ENCODE data around the gene MCF2L2.

Gene MCF2L2

DNA sequence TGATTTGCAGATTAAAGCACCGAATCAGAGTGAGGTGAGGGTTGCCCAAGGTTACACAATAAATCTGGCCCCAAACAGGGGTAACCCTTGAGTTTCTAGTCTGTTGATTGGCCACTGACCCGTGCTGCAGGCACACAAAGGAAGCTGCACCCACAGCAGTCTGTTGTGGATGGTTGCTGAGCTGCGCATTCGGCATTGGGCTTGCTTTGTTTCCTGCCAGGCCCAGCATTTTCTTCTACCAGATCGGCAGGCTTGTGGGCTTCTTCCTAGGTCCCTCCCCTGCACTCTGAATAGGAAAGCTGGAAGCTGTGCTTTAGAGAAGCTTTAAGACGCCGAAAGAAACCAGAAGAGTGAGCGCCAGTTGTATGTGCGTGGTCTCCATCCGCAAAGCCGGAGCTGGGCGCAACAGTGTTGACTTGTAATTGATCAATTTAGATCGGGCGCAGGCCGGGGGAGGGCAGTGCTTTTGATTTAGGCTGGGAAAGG, 163.2 kb downstream of the MCF2L2 start:
- Histone ChIP-seq H3K27ac (peak overlapping the region; percentile 88), H3K4me3 (peak overlapping the region; percentile 69), H3K9ac (ENCODE audit: insufficient read length) (peak overlapping the region; percentile 29), H3K9me3 (ENCODE audit: low read depth, low read length) (no peaks in the 10 kb centered on the region), H3K36me3 (ENCODE audit: insufficient read depth, low read length) (peaks cover 10% of the 10 kb centered on the region)
- TF ChIP-seq POLR2AphosphoS5 (IDR thresholded peaks at IDR 0.05; ENCODE audit: borderline replicate concordance, low read depth, low read length), result no peak
- no peak for TF ChIP-seq FOXP2 (optimal IDR thresholded peaks at IDR 0.05; ENCODE audit: control extremely low read depth, extremely low read length, insufficient read depth)
- TF ChIP-seq EZH2 (IDR thresholded peaks at IDR 0.05), result no peak
- no peak for DNase-seq (ENCODE audit: low read depth, low spot score)

DNA sequence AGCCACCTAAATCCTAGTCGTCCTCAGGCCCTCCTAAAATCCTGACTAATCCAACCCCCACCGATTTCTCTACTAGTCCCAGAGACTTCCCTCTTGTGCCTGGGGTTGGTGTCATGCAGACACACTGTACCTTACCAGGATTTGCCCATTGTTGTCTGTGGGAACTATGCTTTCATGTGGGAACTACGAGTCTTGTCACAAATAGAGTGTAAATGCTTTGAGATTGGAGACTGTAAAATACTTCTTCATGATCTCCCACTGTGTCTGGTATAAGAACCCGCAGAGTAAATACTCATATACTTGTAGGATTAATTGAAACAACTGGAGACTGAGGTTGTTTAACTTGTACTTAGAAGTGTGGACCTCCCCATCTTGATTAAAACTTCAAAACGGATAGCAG, 164.2 kb downstream of the MCF2L2 start:
- Histone ChIP-seq H3K9me3 (ENCODE audit: low read depth, low read length) (no peaks in the 10 kb centered on the region), H3K9ac (ENCODE audit: insufficient read length) (peak overlapping the region; percentile 29), H3K36me3 (ENCODE audit: insufficient read depth, low read length) (peaks cover 3% of the 10 kb centered on the region), H3K4me3 (peak overlapping the region; percentile 69), H3K27ac (peak overlapping the region; percentile 88)
- TF ChIP-seq FOXP2 (optimal IDR thresholded peaks at IDR 0.05; ENCODE audit: control extremely low read depth, extremely low read length, insufficient read depth) (no peak), POLR2AphosphoS5 (IDR thresholded peaks at IDR 0.05; ENCODE audit: borderline replicate concordance, low read depth, low read length) (no peak), EZH2 (IDR thresholded peaks at IDR 0.05) (no peak)
- no peak for DNase-seq (ENCODE audit: low read depth, low spot score)

DNA sequence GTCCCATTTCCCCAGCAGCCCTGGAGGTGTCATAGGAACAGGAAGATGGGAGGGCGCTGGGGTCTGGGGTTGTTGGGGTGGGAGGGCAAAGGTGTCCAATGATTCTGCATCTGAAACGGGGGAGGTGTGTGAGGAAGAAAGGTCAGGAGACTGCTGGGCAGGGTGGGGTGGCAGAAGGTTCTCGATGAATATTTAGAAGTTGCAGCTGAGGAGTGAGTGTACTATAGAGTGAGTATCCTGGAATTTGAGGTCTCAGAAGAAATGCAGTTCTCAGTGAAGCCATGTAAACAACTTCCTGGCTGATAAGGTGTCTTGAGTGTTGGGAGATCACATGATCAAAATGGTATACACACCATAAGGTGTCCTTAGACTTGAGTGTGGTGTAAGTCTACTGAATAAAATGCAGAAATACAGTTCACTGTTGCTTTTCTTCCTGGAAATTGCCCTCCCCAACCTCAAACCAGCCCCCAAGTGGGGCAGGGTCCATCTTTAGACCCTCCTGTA, 165.5 kb downstream of the MCF2L2 start:
- H3K4me3 ChIP-seq, result no peak overlapping the region
- peaks cover 8% of the 10 kb centered on the region; the same call in 1 of the 2 replicates for H3K36me3 ChIP-seq (ENCODE audit: insufficient read depth, low read length)
- DNase-seq (ENCODE audit: low read depth, low spot score), result no peak
- H3K27ac ChIP-seq, result peak overlapping the region; percentile 4; the same call in 1 of the 2 replicates
- H3K9ac ChIP-seq (ENCODE audit: insufficient read length), result no peak overlapping the region
- TF ChIP-seq POLR2AphosphoS5 (IDR thresholded peaks at IDR 0.05; ENCODE audit: borderline replicate concordance, low read depth, low read length) (no peak), EZH2 (IDR thresholded peaks at IDR 0.05) (no peak), FOXP2 (optimal IDR thresholded peaks at IDR 0.05; ENCODE audit: control extremely low read depth, extremely low read length, insufficient read depth) (no peak)
- H3K9me3 ChIP-seq (ENCODE audit: low read depth, low read length), result no peaks in the 10 kb centered on the region

DNA sequence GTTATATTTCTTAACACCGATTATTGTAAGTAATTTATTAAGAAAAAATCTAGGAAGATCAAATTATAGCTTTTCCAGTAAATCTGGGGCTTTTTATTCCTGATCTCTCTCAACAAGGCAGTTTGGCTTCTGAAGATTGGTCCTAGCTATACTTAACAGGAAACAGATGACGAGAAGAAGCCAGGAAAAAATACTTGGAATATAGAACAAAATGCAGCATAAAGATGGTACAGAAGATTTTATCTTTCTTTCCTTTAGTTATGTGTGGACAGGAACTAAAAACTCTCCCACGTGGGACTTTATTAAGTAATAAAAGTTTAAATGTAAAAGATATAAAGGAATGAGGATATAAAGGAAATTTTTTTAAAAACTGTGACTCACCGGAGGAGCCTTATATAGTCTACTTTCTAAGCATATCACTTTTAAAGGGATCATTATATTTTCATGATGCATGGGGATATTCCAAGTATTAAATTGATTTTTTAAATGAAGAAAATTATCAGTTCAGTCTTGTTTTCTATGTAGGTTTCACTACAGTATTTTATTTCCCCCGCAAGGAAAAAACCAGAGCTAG, 167.2 kb downstream of the MCF2L2 start:
- H3K36me3 ChIP-seq (ENCODE audit: insufficient read depth, low read length), result peaks cover 8% of the 10 kb centered on the region; the same call in 1 of the 2 replicates
- H3K27ac ChIP-seq, result peak overlapping the region; percentile 92
- TF ChIP-seq EZH2 (IDR thresholded peaks at IDR 0.05) (no peak), POLR2AphosphoS5 (IDR thresholded peaks at IDR 0.05; ENCODE audit: borderline replicate concordance, low read depth, low read length) (no peak), FOXP2 (optimal IDR thresholded peaks at IDR 0.05; ENCODE audit: control extremely low read depth, extremely low read length, insufficient read depth) (no peak)
- H3K9ac ChIP-seq (ENCODE audit: insufficient read length), result peak overlapping the region; percentile 35
- no peak for DNase-seq (ENCODE audit: low read depth, low spot score)
- no peaks in the 10 kb centered on the region for H3K9me3 ChIP-seq (ENCODE audit: low read depth, low read length)
- H3K4me3 ChIP-seq, result peak overlapping the region; percentile 58

DNA sequence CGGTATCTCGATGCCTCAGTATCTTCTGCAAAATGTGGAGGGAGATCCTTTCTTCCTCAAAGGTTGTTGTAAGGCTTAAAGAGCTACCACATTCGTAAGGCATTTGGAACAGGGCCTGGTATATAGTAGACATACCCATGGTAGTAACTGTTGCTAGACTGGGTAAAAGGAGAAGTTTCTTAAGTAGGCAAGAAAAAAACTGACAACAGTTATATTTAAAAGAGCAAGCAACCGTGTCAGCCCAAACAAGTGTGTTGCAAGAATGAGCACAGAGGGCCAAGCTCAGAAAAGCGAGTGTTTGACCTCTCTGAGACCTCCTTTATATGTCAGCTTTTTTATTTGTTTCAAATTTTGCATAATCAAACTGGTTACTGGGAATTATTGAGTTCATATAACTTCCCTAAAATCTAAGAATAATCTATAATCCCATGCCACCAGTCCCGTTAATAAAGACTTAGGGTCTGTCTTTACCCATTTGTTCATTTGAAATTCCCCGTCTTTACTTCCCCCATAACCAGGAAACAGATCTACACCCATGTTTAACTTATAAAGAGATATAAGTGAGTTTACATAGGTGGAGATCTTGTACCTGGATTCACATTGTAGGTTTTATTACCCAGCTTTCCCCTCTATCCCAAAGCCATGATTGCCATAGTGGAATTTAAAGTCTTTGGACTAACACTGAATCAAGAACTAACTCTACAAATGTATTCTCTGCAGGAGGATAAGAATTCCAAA, 168.1 kb downstream of the MCF2L2 start:
- H3K36me3 ChIP-seq (ENCODE audit: insufficient read depth, low read length), result peaks cover 8% of the 10 kb centered on the region; the same call in 1 of the 2 replicates
- peak overlapping the region; percentile 92 for H3K27ac ChIP-seq
- H3K9me3 ChIP-seq (ENCODE audit: low read depth, low read length), result no peaks in the 10 kb centered on the region
- no peak for DNase-seq (ENCODE audit: low read depth, low spot score)
- H3K4me3 ChIP-seq, result peak overlapping the region; percentile 58
- TF ChIP-seq EZH2 (IDR thresholded peaks at IDR 0.05) (no peak), FOXP2 (optimal IDR thresholded peaks at IDR 0.05; ENCODE audit: control extremely low read depth, extremely low read length, insufficient read depth) (no peak), POLR2AphosphoS5 (IDR thresholded peaks at IDR 0.05; ENCODE audit: borderline replicate concordance, low read depth, low read length) (no peak)
- H3K9ac ChIP-seq (ENCODE audit: insufficient read length), result peak overlapping the region; percentile 35

DNA sequence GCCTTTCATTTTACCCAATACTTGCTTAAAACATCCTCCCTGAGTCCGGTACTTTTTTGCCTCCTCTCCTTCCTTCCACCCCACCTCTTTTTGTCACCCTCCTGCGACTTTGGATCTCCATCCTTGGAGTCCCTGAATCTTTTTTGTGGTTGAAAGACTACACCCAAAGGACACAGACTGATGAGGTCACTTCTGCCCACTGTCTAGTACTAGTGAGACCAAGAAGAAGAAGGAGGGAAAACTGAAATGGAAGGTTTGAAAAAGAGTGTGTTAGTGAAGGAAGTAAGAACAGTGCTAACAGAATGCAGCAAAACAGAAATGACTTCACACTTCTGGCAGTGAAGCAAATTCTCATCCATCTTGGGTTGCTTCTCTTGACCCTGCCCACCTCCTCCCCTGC, 168.8 kb downstream of the MCF2L2 start:
- Histone ChIP-seq H3K27ac (0 out of 2 replicates have a peak overlapping the region, but pooled peaks have one; percentile 92), H3K9ac (ENCODE audit: insufficient read length) (no peak overlapping the region), H3K4me3 (no peak overlapping the region), H3K9me3 (ENCODE audit: low read depth, low read length) (no peaks in the 10 kb centered on the region), H3K36me3 (ENCODE audit: insufficient read depth, low read length) (peaks cover 8% of the 10 kb centered on the region; the same call in 1 of the 2 replicates)
- TF ChIP-seq FOXP2 (optimal IDR thresholded peaks at IDR 0.05; ENCODE audit: control extremely low read depth, extremely low read length, insufficient read depth) (no peak), POLR2AphosphoS5 (IDR thresholded peaks at IDR 0.05; ENCODE audit: borderline replicate concordance, low read depth, low read length) (no peak), EZH2 (IDR thresholded peaks at IDR 0.05) (no peak)
- no peak for DNase-seq (ENCODE audit: low read depth, low spot score)

DNA sequence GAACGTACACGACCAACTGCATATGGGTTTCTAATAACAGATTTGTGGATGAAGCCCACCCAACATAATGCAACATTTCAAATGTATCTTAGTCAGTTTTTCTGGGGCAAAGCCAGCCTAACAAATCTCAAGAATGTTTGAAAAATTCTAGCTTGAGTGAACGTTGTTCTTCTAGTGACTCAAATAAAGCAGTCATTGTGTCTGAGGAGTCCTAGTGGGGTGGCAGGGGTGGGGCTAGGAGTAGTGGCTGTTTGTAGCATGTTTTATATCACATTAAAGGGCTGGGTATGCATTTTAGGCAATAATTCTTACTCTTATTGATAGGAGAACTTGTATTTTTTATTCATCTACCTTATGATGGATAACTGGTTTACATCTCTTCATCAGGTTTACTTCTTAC, 169.3 kb downstream of the MCF2L2 start:
- H3K9ac ChIP-seq (ENCODE audit: insufficient read length), result no peak overlapping the region
- H3K9me3 ChIP-seq (ENCODE audit: low read depth, low read length), result no peaks in the 10 kb centered on the region
- no peak overlapping the region for H3K4me3 ChIP-seq
- TF ChIP-seq POLR2AphosphoS5 (IDR thresholded peaks at IDR 0.05; ENCODE audit: borderline replicate concordance, low read depth, low read length), result no peak
- TF ChIP-seq EZH2 (IDR thresholded peaks at IDR 0.05), result no peak
- TF ChIP-seq FOXP2 (optimal IDR thresholded peaks at IDR 0.05; ENCODE audit: control extremely low read depth, extremely low read length, insufficient read depth), result no peak
- H3K36me3 ChIP-seq (ENCODE audit: insufficient read depth, low read length), result peaks cover 8% of the 10 kb centered on the region; the same call in 1 of the 2 replicates
- no peak for DNase-seq (ENCODE audit: low read depth, low spot score)
- H3K27ac ChIP-seq, result 0 out of 2 replicates have a peak overlapping the region, but pooled peaks have one; percentile 14

DNA sequence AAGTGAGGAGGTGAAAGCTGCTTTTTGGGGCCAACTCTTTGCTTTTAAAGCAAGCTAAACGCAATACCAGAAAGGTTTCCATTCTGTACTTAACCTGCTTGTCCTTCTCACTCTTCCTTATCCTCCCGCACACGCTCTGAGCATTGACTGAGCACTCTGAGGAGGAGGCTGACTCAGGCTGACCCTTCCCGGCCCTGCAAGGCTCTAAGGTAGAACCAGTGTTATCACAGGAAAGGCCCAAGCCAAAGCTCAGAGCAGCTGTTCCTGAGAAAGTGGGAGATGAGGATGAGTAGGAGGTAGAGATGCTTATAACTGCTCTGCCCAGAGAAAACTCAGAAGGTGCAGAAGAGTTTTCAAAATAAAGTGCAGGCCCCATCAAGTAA, 173.1 kb downstream of the MCF2L2 start:
- Histone ChIP-seq H3K27ac (0 out of 2 replicates have a peak overlapping the region, but pooled peaks have one; percentile 4), H3K36me3 (ENCODE audit: insufficient read depth, low read length) (peaks cover 8% of the 10 kb centered on the region; the same call in 1 of the 2 replicates), H3K9me3 (ENCODE audit: low read depth, low read length) (no peaks in the 10 kb centered on the region), H3K9ac (ENCODE audit: insufficient read length) (peak overlapping the region; percentile 95), H3K4me3 (peak overlapping the region; percentile 84)
- TF ChIP-seq FOXP2 (optimal IDR thresholded peaks at IDR 0.05; ENCODE audit: control extremely low read depth, extremely low read length, insufficient read depth) (no peak), EZH2 (IDR thresholded peaks at IDR 0.05) (no peak), POLR2AphosphoS5 (IDR thresholded peaks at IDR 0.05; ENCODE audit: borderline replicate concordance, low read depth, low read length) (no peak)
- no peak for DNase-seq (ENCODE audit: low read depth, low spot score)

Measured in SK-N-MC (cell line).